GM18505 (cell line): ENCODE measurements around the gene PPP1R3D.
A peak's percentile ranks its signal among the peaks of the same experiment; 100 is the strongest.

Source experiments
- ATAC-seq: cut with Tn5 transposase; IDR thresholded peaks from one replicate; pipeline ENCODE4 v1.9.1; 2021; ENCODE audit not compliant: unreplicated experiment
- POLR2A ChIP-seq: IDR thresholded peaks from 4 replicates; pipeline ENCODE4 v1.6.1; 2011; ENCODE audit warnings: borderline replicate concordance; ENCODE audit not compliant: insufficient read depth, insufficient read length; ENCODE audit errors: extremely low read depth

Gene PPP1R3D

DNA sequence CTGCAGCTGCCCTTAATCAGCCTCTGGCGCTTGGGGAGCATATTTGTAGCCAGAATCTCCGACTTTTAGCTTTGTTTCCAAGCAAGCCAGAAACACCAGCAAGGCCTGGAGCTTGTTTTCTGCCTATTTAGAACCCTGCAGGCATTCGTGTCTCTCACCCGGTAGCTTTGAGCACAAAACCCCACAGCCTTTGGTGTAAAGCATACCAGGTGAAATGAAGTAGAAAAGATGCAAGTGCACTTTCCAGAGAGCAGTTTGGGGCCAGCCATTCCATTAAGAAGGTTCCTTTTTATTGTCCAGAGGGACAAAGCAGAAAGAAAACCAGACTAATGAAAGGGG is 820 bp upstream of the PPP1R3D start:
- TF ChIP-seq POLR2A = no peak
- ATAC-seq = no peak

DNA sequence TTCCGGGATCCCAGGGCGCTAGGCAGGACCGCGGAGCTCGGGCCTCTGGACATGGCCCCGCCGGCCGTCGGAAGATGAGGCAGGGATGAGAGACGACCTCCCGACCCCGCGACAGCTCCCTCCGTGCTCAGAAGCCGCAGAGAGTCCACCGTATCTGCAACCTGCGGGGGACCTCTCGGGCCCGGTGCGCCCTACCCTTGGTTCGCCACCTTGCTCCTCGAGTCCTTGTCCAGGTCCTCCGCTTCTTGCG is 301 bp downstream of the PPP1R3D start:
- ATAC-seq = peak; percentile 36
- TF ChIP-seq POLR2A = no peak

DNA sequence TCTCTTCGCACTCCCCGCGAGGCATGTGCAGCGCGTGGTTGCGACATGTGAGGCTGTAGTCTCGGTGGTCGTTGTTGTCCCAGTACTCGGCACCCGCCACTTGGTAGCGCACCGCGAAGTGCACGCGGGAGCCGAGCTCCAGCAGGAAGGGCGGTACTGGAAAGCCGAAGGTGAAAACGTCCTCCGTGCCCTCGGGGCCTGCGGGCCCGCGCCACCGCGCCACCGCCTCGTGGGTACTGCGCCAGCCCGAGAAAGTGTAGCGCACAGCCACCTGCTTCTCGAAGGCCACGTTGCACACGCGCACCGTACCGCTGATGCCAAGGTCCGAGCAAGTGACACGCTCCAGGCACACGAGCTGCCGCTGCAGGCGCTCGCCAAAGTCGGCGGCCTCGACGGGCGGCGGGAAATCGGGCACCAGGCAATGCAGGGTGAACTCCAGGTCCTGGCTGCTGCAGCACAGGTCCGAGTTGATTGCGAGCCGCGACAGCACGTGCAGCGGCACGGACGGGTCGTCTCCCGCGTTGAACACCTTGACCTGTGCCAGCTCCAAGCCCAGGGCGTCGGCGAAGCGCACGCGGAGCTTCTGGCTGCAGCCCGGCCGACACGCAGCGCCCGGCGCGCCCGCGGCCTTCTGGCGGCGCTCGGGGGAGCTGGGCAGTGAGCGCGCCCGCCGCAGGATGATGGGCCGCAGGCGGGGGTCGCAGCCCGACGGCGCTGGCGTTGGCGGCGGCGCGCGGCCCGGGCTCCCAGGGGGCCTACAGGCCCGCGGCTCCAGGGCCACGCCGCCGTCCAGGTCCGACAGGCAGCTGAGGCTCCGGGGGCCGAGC is 840 bp downstream of the PPP1R3D start:
- no peak for TF ChIP-seq POLR2A
- no peak for ATAC-seq

DNA sequence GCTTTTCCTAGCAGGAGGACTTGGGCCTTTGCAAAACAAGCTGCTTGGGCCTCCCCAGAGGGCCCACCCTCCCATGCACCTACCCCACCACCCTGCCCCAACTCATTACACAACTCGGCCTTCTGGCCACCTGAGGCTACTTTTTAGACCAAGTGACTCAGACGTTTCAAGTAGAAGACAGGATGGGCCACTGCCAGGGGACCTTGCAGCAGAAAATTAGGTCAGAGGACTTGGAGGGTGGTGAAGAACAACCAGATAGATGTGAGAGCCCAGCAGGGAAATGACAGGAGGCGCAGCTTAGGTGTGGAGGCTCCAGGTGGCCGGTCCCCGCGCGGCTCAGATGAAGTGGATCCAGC is 1.4 kb downstream of the PPP1R3D start:
- no peak for ATAC-seq
- TF ChIP-seq POLR2A = no peak

DNA sequence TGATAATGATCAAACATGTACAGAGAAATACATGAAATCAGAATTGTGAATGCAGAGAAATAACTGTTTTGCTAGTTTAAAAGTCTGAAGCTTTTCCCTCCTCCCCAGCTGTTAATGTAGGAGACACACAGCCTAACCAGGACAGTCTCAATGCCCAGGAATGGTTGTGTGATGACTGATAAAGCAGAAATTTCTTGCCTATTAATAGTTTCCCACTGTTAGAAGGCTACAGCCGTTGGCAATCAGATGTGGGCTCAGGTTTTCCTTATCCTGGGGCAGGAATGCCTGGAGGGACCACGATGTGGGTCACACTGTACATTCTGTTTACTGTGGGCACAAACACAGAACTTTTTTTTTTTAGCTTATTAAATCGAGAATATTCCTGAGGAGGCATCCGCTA is 1.9 kb downstream of the PPP1R3D start:
- ATAC-seq = no peak
- no peak for TF ChIP-seq POLR2A

DNA sequence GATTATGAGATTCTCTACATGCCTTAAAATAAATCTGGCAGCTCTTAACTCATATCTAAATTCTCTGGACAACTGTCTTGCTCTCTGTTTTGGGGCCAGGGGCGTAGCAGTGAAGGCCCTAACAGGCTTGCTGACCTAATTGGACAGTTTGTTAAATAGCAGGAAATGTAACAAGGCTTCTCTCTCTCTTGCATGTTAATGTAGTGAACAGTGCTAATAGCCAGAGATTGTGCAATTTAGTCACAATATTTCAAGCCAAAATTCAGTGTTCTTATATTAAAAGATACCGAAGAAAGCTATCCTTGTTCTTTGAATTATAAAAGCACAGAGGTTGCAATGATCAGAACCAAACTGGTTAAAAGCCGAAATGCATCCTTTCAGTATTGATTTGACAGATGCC is 3.0 kb downstream of the PPP1R3D start:
- TF ChIP-seq POLR2A = no peak
- ATAC-seq = no peak

DNA sequence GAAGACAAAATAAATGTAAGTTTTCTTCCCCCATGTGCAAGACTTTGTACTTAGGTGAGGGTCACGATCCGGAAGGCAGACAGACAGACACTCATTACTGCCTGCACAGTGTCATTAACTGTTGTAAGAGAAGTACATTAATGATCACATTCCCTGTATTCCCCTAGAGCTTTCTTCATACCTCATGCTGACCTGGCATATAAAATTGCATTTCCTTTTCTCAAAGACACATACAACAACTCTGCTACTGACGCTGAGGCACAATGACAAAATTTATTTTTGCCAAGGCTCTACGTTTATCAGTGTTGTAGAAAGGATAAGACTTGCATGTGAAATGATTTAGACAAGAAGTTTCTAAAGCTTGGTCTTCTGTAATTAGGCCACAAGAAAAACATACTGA is 3.7 kb downstream of the PPP1R3D start:
- ATAC-seq = no peak
- no peak for TF ChIP-seq POLR2A

DNA sequence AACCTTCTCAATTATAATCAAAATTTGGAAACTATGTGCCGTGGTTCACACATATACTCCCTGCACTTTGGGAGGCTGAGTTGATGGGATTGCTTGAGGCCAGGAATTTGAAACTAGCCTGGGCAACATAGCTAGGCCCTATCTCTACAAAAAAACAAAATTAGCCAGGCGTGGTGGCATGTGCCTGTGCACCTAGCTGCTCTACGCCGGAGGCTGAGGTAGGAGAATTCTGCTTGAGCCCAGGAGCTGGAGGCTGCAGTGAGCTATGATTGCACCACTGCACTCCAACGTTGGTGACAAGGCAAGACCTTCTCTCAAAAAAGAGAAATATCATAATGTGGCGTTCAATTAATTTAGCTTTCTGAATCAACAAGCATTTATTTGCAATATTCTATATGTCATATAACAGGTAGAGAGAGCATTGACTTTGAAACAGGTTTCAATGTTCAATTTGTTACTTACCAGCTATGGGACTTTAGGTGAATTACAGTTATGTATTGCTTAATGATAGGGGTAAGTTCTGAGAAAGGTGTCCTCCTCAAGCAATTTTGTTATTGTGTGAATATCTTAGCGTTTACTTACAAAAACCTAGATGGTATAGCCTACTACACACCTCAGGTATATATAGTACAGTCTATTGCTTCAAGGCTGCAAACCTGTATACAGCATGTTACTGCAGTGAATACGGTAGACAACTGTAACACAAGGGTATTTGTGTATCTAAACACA is 4.5 kb downstream of the PPP1R3D start:
- TF ChIP-seq POLR2A = no peak
- no peak for ATAC-seq

DNA sequence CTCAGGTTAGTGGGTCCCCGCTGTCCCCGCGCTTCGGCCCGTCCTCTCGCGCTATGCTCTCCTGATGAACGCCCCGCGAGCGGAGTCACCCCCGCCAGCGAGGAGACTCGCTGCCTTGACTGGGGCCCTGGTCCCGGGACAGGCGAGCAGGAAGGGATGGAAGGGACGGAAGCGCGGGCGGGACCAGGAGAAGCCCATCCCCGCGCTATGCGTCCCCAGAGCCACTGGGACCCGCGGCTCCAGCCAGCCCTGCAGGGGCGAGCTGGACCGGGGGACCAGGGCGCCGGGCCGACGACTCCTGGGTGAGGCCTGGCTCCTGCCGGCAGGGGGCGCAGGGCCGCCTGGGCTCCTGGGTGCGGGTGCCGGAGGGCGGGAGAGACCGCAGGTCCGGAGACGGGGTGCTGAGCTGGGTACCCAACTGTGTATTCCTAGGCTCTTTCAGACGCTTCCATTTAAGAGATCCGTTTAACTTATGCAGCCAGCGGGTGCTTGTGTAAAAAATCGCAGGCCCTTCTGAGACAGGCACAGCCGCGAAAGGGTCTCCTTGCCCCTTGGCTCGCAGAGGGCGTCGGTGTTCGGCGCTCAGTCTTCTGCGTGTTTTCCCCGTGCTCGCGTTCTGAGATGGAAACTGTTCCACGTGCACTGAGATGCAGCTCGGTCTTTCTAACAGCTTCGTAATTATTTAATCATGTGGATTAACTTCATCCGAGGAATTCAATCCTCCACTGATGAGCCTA is 6.1 kb downstream of the PPP1R3D start:
- no peak for TF ChIP-seq POLR2A
- ATAC-seq = peak; percentile 89

DNA sequence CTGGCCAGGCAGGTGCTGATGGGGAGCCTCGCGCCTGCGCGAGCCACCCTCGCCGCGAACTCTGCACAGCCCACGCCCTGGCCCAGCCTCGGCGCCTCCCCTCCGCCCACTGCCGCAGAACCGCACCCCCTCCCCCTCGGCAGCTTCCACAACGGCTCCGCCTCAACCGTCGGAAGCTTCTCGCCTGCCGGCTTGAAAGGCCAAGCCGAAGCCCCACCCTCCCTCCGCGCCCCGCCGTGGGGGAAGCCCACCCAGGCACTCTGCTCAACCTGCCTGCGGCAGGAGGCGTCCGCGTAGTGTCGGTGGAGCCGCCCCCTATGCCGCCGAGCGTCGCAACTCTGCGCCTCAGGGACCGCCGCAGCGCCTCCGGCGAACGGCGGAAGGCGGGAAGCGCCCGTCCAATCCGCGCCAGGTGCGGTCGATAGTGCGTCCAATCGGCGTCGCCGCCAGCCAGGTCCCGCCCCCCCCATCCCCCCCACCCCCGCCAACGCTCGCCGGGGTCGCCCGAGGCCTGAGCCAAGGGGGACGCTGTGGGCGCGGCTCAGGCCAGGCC is 6.7 kb downstream of the PPP1R3D start, which contains the start of gene SYCP2:
Gene SYCP2 (minus strand): TSS at position 342 of the 553 bp plus-strand sequence. CDS start 11,224 bp downstream, outside the sequence.
- TF ChIP-seq POLR2A = no peak
- peak; percentile 46 for ATAC-seq

DNA sequence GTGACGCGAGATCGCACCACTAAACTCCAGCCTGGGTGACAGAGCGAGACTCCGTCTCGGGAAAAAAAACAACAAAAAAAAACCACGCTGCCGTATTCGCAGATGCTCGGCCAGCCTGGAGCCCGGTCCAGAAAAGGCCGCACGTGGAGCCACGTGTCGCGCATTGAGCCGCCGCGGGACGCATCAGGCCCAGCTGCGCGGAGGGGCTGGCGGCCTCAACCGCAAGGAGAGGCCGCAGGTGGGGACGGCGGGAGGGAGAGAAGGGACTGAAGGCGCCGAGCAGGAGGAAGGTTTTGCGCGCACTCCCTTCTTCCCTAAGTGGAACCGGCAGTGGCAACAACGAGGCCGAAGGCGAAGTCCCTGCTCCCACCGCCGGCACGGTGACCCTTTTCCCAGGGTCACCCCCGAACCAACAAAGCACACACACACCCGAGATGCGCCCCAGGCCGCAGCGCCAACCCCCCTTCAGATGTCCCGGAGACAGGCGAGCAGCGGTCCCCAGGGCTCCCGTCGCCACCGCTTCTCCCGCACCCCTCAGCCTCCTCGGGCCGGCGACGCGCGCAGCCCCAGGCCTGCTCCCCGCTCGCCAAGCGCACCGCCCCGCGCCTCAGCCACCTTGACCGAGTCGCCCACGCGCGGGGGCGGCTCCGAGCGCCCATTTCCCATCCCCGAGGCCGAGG is 7.3 kb downstream of the PPP1R3D start:
- TF ChIP-seq POLR2A = no peak
- no peak for ATAC-seq

DNA sequence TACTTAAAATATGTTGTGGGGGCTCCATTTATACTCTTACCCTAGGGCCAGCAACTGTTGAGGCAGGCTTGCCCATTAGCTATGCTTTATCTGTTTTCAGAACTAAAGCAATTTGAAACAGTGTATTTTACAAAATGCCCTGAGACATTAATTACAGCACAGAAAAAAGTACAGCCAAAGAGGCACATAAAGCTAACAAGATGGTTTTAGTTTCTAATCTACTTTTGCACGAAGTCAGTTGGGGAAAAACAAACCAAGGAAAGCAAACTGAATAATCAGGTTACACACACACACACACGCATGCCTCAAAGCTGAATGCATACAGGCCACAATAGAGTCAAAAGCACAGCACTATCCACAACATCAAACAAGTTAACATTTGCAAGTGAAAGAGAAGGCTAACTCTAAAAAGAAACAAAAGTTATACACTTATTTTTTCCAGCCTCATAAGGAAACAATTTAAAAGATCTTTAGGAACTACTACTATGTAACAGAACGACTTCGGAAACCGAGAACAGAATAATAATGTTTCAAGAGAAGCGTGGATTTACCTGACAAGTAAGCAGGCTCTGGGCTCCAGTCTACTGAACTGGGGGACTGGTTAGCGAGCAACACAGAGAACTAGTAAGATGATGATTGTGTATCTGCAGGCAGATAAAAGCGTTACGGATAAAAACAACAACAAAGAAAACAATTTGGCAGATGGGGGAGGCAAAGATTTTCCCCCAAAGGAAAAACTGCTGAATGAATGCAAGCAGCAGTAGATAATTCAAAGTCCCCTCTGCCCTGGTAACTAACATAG is 8.4 kb downstream of the PPP1R3D start:
- TF ChIP-seq POLR2A = no peak
- ATAC-seq = no peak
